HEK293 (cell line): ENCODE results near the gene GALNT15.

Experiments used
- CTCF ChIA-PET: fragments of 350-600 bp; formaldehyde crosslinking; extraction: SDS; loops from one replicate; lab custom pipeline; 2021; ENCODE audit warnings: antibody characterized with exemption; lab: Yijun Ruan, JAX
- POLR2A ChIA-PET: fragments of 300-600 bp; formaldehyde crosslinking; extraction: SDS; loops from one replicate; lab custom pipeline; 2020; ENCODE audit warnings: antibody characterized with exemption, inconsistent platforms; lab: Yijun Ruan, JAX
- H3K27ac ChIP-seq: fragments of 200-500 bp; sonication (Bioruptor generic); 2 replicates; pipeline ENCODE4 v1.5.1; 2014; ENCODE audit warnings: low read depth, low read length, control low read depth, inconsistent platforms; ENCODE audit errors: extremely low read depth
- H3K36me3 ChIP-seq, 2 experiments: fragments of 200-500 bp in 1 of 2; sonication (Bioruptor generic) in 1 of 2; 1 replicate in 1 of 2; 2 replicates in 1 of 2; pipeline ENCODE4 v1.5.1; 2014 to 2017; ENCODE audit warnings: inconsistent platforms in 2 of 2, low read length in 2 of 2; ENCODE audit not compliant: control insufficient read depth in 2 of 2, insufficient read depth in 1 of 2
- H3K4me1 ChIP-seq: fragments of 200-500 bp; sonication (Bioruptor generic); 2 replicates; pipeline ENCODE4 v1.5.1; 2014; ENCODE audit warnings: mild to moderate bottlenecking, low read length, inconsistent platforms; ENCODE audit not compliant: control insufficient read depth, insufficient read depth
- H3K4me3 ChIP-seq: 2 replicates; pipeline ENCODE4 v1.5.1; 2011; ENCODE audit warnings: low read depth, mild to moderate bottlenecking, control low read depth, low read length, moderate library complexity
- H3K9me3 ChIP-seq: fragments of 200-500 bp; sonication (Bioruptor generic); 2 replicates; pipeline ENCODE4 v1.5.1; 2014; ENCODE audit warnings: low read depth, low read length, inconsistent platforms; ENCODE audit not compliant: control insufficient read depth, insufficient read depth
- HOXC10 ChIP-seq: sonication (generic); formaldehyde crosslinking; IDR thresholded peaks from 2 replicates; pipeline ENCODE4 v1.8.1; 2023; ENCODE audit warnings: mild to moderate bottlenecking, missing genetic modification reagents
- KLF9 ChIP-seq: fragments of 450-650 bp; formaldehyde crosslinking; IDR thresholded peaks from 2 replicates; pipeline ENCODE4 v1.5.1; 2016; ENCODE audit warnings: missing biosample characterization, missing genetic modification characterization, low read depth
- REPIN1 ChIP-seq: fragments of 450-650 bp; formaldehyde crosslinking; IDR thresholded peaks from 2 replicates; pipeline ENCODE4 v1.5.1; 2017; ENCODE audit warnings: missing biosample characterization, missing genetic modification characterization, low read depth
- TRIM28 ChIP-seq: IDR thresholded peaks from 2 replicates; pipeline ENCODE4 v1.6.1; 2011; ENCODE audit warnings: low read length, control low read depth, borderline replicate concordance
- TSHZ1 ChIP-seq: fragments of 450-650 bp; formaldehyde crosslinking; IDR thresholded peaks from 2 replicates; pipeline ENCODE4 v1.5.1; 2016; ENCODE audit warnings: missing biosample characterization, missing genetic modification characterization, borderline replicate concordance
- WT1 ChIP-seq: fragments of 450-650 bp; formaldehyde crosslinking; IDR thresholded peaks from 2 replicates; pipeline ENCODE4 v1.5.1; 2016; ENCODE audit warnings: missing biosample characterization, missing genetic modification characterization
- ZBTB6 ChIP-seq: fragments of 450-650 bp; formaldehyde crosslinking; IDR thresholded peaks from 2 replicates; pipeline ENCODE4 v1.5.1; 2017; ENCODE audit warnings: missing biosample characterization, missing genetic modification characterization
- ZNF112 ChIP-seq: fragments of 450-650 bp; formaldehyde crosslinking; IDR thresholded peaks from 2 replicates; pipeline ENCODE4 v1.5.0; 2017; ENCODE audit warnings: missing biosample characterization, missing genetic modification characterization
- ZNF133 ChIP-seq: fragments of 450-650 bp; formaldehyde crosslinking; IDR thresholded peaks from 2 replicates; pipeline ENCODE4 v1.5.1; 2016; ENCODE audit warnings: missing biosample characterization, missing genetic modification characterization
- ZNF266 ChIP-seq: fragments of 450-650 bp; formaldehyde crosslinking; IDR thresholded peaks from 2 replicates; pipeline ENCODE4 v1.5.1; 2016; ENCODE audit warnings: missing biosample characterization, missing genetic modification characterization, low read depth
- ZNF394 ChIP-seq: fragments of 450-650 bp; formaldehyde crosslinking; IDR thresholded peaks from 2 replicates; pipeline ENCODE4 v1.5.1; 2016; ENCODE audit warnings: missing biosample characterization, missing genetic modification characterization, mild to moderate bottlenecking, moderate library complexity, borderline replicate concordance
- ZNF48 ChIP-seq: fragments of 450-650 bp; formaldehyde crosslinking; IDR thresholded peaks from 2 replicates; pipeline ENCODE4 v1.5.1; 2016; ENCODE audit warnings: missing biosample characterization, missing genetic modification characterization
- ZNF514 ChIP-seq: fragments of 450-650 bp; formaldehyde crosslinking; IDR thresholded peaks from 2 replicates; pipeline ENCODE4 v1.5.1; 2016; ENCODE audit warnings: missing biosample characterization, missing genetic modification characterization
- ZNF560 ChIP-seq: fragments of 450-650 bp; formaldehyde crosslinking; IDR thresholded peaks from 2 replicates; pipeline ENCODE4 v1.5.1; 2017; ENCODE audit warnings: missing biosample characterization, missing genetic modification characterization, borderline replicate concordance
- ZNF76 ChIP-seq: fragments of 450-650 bp; formaldehyde crosslinking; IDR thresholded peaks from 2 replicates; pipeline ENCODE4; 2016; ENCODE audit warnings: low read depth, missing biosample characterization, missing genetic modification characterization, borderline replicate concordance
- ZSCAN16 ChIP-seq: fragments of 450-650 bp; formaldehyde crosslinking; IDR thresholded peaks from 2 replicates; pipeline ENCODE4 v1.5.1; 2016; ENCODE audit warnings: missing biosample characterization, missing genetic modification characterization
- TF ChIP-seq, protein P1 (sequence below): fragments of 450-650 bp; formaldehyde crosslinking; IDR thresholded peaks from 2 replicates; pipeline ENCODE4 v1.5.1; 2016; ENCODE audit warnings: missing biosample characterization, missing genetic modification characterization, borderline replicate concordance

GALNT15 gene

DNA sequence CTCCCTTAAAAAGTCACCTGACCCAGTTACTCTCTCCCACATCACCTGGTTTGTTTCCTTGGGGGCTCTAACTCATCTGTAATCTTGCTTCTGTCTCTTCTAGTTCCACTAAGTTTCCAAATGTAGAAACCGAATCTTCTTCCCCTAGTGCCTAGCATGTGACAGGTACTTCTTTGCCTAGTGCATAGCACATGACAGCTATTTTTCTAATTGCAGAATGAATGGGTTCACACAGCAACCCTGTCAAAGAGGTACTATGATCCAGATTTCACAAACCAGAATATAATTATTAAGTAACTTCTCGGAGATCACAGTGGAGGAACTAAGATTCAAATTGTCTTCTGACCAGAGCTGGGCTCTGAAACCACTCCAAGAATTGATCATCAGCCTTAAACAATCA lies 82.8 kb downstream of the GALNT15 start:
- POLR2A ChIA-PET, result no interaction called here

DNA sequence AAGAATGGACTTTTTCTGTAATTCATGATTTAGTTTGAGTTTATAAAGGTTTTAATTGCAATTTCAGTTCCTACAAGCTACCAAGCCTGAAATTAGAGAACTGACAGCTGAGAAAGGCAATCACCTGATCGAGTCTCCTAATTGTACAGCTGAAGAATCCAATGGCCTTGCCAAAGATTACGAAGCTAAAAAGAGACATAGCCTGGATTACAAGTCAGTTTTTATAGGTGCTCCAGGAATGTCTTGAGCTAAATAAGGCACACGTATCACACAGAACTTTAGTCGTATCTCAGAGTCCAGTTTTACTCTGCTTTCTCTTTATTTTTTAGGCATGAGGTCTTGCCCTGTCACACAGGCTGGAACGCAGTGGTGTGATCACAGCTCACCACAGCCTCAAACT lies 83.7 kb downstream of the GALNT15 start:
- Histone ChIP-seq H3K4me1 (no peaks in the 10 kb centered on the region), H3K36me3 (peaks cover 3 to 39% of the 10 kb centered on the region in 2 experiments; a peak in 2 of 3 replicates), H3K9me3 (no peaks in the 10 kb centered on the region), H3K27ac (no peak overlapping the region), H3K4me3 (no peak overlapping the region)
- TF ChIP-seq ZBTB6 (tag by site-specific recombination) (no peak), ZNF394 (tag by site-specific recombination) (no peak), TSHZ1 (tag by site-specific recombination) (no peak), ZNF514 (tag by site-specific recombination) (no peak), ZNF266 (no peak), ZNF133 (tag by site-specific recombination) (no peak), KLF9 (tag by site-specific recombination) (no peak), HOXC10 (no peak), ZNF112 (tag by site-specific recombination) (no peak), ZNF48 (tag by site-specific recombination) (no peak), WT1 (tag by site-specific recombination) (no peak), REPIN1 (tag by site-specific recombination) (no peak), ZSCAN16 (tag by site-specific recombination) (no peak), TRIM28 (no peak), ZNF560 (tag by site-specific recombination) (no peak)
- ChIA-PET CTCF (interaction anchor here (1.3 kb wide), 1 partner anchor 11 kb away, joined by 3 read pairs; no protein-coding TSS in a partner anchor), POLR2A (no interaction called here)

More for the DNA sequence above, 82.8 kb downstream of the GALNT15 start:
- TF ChIP-seq ZNF76 (tag by site-specific recombination), result no peak
- TF ChIP-seq, protein P1, sequence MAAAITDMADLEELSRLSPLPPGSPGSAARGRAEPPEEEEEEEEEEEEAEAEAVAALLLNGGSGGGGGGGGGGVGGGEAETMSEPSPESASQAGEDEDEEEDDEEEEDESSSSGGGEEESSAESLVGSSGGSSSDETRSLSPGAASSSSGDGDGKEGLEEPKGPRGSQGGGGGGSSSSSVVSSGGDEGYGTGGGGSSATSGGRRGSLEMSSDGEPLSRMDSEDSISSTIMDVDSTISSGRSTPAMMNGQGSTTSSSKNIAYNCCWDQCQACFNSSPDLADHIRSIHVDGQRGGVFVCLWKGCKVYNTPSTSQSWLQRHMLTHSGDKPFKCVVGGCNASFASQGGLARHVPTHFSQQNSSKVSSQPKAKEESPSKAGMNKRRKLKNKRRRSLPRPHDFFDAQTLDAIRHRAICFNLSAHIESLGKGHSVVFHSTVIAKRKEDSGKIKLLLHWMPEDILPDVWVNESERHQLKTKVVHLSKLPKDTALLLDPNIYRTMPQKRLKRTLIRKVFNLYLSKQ (tag by site-specific recombination), result no peak
- Histone ChIP-seq H3K27ac (no peak overlapping the region), H3K36me3 (peaks cover 3 to 35% of the 10 kb centered on the region in 2 experiments; a peak in 2 of 3 replicates), H3K4me1 (no peaks in the 10 kb centered on the region), H3K9me3 (no peaks in the 10 kb centered on the region), H3K4me3 (no peak overlapping the region)
- CTCF ChIA-PET, result interaction anchor here (1.3 kb wide), 1 partner anchor 10 kb away, joined by 3 read pairs; no protein-coding TSS in a partner anchor
